GM21526 (cell line): Measurements from ENCODE around the gene CELSR3.

Experiments
- ATAC-seq: cut with Tn5 transposase; IDR thresholded peaks from one replicate; pipeline ENCODE4 v1.9.1; 2021; ENCODE audit warnings: moderate library complexity; ENCODE audit not compliant: unreplicated experiment, low FRiP score

Gene CELSR3

GRCh38 chr3:48601622-48601994, 61.1 kb downstream of the CELSR3 start:
- no peak for ATAC-seq

- no peak for ATAC-seq
These were observed 61.7 kb downstream of the CELSR3 start for GRCh38 chr3:48600711-48601621.

GRCh38 chr3:48599509-48600285, 63.0 kb downstream of the CELSR3 start:
- ATAC-seq: no peak

- no peak for ATAC-seq
These were observed 63.6 kb downstream of the CELSR3 start for GRCh38 chr3:48599077-48599501.

GRCh38 chr3:48598323-48599076, 64.2 kb downstream of the CELSR3 start:
- no peak for ATAC-seq

GRCh38 chr3:48597408-48597800, 65.3 kb downstream of the CELSR3 start:
- ATAC-seq: no peak

GRCh38 chr3:48596676-48597407, 65.8 kb downstream of the CELSR3 start:
- no peak for ATAC-seq

GRCh38 chr3:48596157-48596556, 66.5 kb downstream of the CELSR3 start:
- ATAC-seq: no peak

- ATAC-seq: no peak
These were observed 67.1 kb downstream of the CELSR3 start for GRCh38 chr3:48595526-48596121.

GRCh38 chr3:48595075-48595525, 67.6 kb downstream of the CELSR3 start, which contains the start of gene COL7A1:
TSS of gene COL7A1 (minus strand) at chr3:48595329. CDS start at chr3:48595159, 170 bp downstream.
- ATAC-seq: no peak

- no peak for ATAC-seq
These were observed 68.2 kb downstream of the CELSR3 start for GRCh38 chr3:48594417-48595049.

- no peak for ATAC-seq
These were observed 69.3 kb downstream of the CELSR3 start for GRCh38 chr3:48593337-48593736.

GRCh38 chr3:48592519-48593087, 70.1 kb downstream of the CELSR3 start:
- no peak for ATAC-seq

GRCh38 chr3:48591886-48592518, 70.7 kb downstream of the CELSR3 start:
- no peak for ATAC-seq

GRCh38 chr3:48591436-48591835, 71.2 kb downstream of the CELSR3 start:
- ATAC-seq: no peak

GRCh38 chr3:48588230-48588629, 74.5 kb downstream of the CELSR3 start:
- ATAC-seq: no peak

- no peak for ATAC-seq
These were observed 75.0 kb downstream of the CELSR3 start for GRCh38 chr3:48587686-48588085.
